GM12892 (cell line): ENCODE data around the gene UBE4B.
"Not testable (repeated sequence)": the region's sequence is repeated elsewhere in the genome, so short reads cannot be mapped to it uniquely, and the experiment has no call there.

ENCODE experiments used
- DNase-seq: peaks from one replicate; pipeline ENCODE4 v3.0.0; 2011; ENCODE audit not compliant: insufficient read length
- FAIRE-seq: peaks from 2 replicates; lab custom pipeline; 2011; peaks lifted over from hg19 to GRCh38; lab: Jason Lieb, UNC
- POLR2A ChIP-seq: IDR thresholded peaks from 2 replicates; pipeline ENCODE4 v1.6.1; 2011; ENCODE audit warnings: low read depth, low read length, control low read depth
- POLR2AphosphoS5 ChIP-seq: IDR thresholded peaks from 2 replicates; pipeline ENCODE4 v1.6.1; 2011; ENCODE audit warnings: low read depth, low read length, control low read depth
- TAF1 ChIP-seq: IDR thresholded peaks from 2 replicates; pipeline ENCODE4 v1.6.1; 2011; ENCODE audit warnings: low read depth, mild to moderate bottlenecking, control low read depth, low read length, borderline replicate concordance

Gene UBE4B

DNA sequence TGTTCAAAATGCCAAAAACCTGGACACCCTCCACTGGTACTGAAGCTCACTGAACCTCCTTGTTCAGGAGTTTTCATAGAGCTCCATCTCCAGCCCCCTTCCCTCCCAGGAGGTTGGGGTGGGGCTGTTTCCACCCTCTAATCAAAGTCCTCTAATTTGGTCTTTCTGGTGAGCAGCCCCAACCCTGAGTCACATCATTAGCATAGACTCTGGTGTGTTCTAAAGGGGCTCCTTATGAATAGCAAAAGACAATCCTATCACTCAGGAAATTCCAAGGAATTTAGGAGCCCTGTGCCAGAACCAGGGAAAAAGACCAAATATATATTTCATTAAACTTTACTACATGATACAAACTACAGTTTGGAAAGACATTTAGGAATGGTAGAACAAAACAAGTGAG lies 13.2 kb upstream of the UBE4B start:
- no peak for FAIRE-seq
- no peak for TF ChIP-seq POLR2A
- no peak for TF ChIP-seq POLR2AphosphoS5
- no peak for TF ChIP-seq TAF1
- DNase-seq, result no peak

DNA sequence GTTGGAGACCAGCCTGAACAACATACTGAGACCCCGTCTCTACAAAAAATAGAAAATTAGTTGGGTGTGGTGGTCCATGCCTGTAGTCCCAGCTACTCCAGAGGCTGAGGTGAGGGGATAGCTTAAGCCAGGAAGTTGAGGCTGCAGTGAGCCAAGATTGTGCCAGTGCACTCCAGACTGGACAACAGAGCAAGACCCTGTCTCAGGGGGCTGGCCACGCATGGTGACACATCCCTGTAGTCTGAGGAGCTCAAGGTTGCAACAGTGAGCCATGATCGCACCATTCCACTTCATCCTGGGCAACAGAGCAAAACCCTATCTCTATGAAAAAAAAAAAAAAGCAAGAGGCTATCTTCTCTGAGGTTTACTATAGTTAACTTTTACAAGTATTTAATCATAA lies 12.7 kb upstream of the UBE4B start:
- DNase-seq (no peak), FAIRE-seq (no peak)
- TF ChIP-seq TAF1, result no peak
- no peak for TF ChIP-seq POLR2AphosphoS5
- no peak for TF ChIP-seq POLR2A

DNA sequence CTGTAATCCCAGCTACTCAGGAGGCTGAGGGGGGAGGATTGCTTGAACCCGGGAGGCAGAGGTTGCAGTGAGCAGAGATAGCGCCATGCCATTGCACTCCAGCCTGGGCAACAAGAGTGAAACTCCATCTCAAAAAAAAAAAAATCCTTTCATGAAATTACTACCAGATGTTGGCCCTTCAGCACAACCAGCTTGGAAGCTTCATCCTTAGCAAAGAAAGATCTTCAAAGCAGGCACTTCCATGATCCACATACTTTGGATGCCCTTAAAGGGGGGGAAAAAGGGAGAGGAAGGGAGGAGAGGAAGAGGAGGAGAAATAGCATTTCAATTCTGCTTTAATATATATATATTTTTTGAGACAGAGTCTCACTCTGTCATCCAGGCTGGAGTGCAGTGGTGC lies 12.1 kb upstream of the UBE4B start:
- FAIRE-seq, DNase-seq: not testable (repeated sequence)

DNA sequence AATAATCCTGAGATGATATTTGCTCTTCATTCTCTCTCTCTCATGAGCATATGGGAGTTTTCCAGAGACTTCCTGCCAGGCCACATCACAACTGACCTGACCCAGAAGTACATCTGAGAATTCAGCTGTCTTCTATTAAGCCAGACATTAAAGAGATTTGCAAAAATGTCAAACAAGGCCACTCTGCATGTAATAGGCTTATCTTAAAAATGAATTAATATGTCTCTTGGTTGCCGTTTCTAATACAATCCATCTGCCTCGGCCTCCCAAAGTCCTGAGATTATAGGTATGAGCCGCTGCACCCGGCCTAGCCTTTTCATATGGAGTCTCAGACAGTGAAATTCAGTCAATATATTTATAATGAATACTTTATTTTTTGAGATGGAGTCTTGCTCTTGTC lies 10.8 kb upstream of the UBE4B start:
- DNase-seq, FAIRE-seq: not testable (repeated sequence)

DNA sequence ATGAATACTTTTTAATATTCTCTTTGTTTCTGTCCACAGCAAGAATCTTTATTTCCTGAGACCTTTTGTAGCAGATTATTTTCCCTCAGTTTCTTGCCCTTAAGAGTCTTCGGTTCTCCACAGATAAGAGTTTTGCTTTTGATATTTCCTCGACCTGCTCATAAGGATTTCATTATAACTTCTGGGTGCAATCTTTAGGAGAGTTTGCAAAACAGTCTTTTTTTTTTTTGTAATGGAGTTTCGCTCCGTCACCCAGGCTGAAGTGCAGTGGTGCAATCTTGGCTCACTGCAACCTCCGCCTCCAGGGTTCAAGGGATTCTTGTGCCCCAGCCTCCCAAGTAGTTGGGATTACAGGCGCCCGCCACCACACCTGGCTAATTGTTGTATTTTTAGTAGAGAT lies 10.1 kb upstream of the UBE4B start:
- DNase-seq (no peak), FAIRE-seq (no peak)
- TF ChIP-seq TAF1, result no peak
- no peak for TF ChIP-seq POLR2AphosphoS5
- TF ChIP-seq POLR2A, result no peak

DNA sequence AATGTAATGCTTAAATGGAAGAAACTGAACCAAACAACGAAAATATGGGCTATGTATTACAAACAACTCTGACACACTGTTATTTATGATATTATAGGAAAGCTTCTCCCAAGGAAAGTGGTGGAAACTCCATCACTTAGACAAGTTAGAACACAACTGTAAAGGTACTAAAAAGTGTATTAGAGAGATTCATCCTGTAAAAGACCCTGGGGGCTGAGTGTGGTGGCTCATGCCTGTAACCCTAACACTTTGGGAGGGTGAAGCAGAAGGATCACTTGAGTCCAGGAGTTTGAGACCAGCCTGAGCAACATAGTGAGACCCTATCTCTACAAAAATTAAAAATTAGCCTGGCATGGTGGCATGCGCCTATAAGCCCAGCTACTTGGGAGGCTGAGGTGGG lies 7.4 kb upstream of the UBE4B start:
- FAIRE-seq, result no peak
- TF ChIP-seq POLR2AphosphoS5, result no peak
- no peak for TF ChIP-seq TAF1
- TF ChIP-seq POLR2A, result no peak

DNA sequence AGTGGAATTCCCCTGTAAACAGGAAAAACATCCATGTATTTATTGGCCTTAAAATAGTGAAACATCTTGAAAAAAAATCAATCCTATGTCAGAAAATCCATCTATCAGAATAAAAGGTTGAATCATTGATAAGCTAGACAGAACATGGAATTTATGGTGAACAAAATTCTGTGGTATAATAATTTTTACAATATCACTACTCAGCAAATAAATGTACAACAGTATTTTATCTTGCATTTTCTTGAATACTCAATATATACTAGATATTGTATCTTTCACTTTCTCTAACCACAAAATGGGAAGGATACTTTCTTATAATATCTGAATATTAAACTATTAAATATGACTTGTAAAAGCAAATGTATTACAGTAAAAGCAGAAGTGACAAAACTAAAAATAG lies 5.7 kb upstream of the UBE4B start:
- DNase-seq (no peak), FAIRE-seq (no peak)
- TF ChIP-seq TAF1, result no peak
- TF ChIP-seq POLR2AphosphoS5, result no peak
- TF ChIP-seq POLR2A, result no peak

More for the DNA sequence above, 7.4 kb upstream of the UBE4B start:
- no peak for DNase-seq

DNA sequence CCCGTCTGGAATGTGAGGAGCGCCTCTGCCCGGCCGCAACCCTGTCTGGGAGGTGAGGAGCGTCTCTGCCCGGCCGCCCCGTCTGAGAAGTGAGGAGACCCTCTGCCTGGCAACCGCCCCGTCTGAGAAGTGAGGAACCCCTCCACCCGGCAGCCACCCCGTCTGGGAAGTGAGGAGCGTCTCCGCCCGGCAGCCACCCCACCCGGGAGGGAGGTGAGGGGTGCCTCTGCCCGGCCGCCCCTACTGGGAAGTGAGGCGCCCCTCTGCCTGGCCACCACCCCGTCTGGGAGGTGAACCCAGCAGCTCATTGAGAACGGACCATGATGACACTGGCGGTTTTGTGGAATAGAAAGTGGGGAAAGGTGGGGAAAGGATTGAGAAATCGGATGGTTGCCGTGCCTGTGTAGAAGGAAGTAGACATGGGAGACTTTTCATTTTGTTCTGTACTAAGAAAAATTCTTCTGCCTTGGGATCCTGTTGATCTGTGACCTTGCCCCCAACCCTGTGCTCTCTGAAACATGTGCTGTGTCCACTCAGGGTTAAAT lies 3.7 kb upstream of the UBE4B start:
- not testable (repeated sequence) for DNase-seq, FAIRE-seq

DNA sequence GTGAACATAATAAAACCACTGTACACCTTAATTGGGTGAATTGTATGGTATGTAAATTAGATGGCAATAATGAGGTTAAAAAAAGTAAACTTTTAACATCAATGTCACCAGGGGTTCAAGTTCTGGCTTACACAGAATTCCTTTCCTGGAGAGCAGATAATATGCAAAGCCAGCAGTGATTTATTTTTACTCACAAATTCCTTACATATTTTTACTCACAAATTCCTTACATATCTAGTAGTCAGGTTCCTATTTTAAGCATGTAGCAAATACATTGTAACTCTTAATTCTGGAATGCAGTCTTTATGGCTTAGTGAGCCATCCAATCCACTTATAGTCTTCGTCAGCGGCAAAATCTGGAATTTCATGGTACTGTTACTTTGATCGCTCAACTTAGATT lies 1.3 kb upstream of the UBE4B start:
- FAIRE-seq (no peak), DNase-seq (no peak)
- no peak for TF ChIP-seq TAF1
- TF ChIP-seq POLR2AphosphoS5, result no peak
- no peak for TF ChIP-seq POLR2A

DNA sequence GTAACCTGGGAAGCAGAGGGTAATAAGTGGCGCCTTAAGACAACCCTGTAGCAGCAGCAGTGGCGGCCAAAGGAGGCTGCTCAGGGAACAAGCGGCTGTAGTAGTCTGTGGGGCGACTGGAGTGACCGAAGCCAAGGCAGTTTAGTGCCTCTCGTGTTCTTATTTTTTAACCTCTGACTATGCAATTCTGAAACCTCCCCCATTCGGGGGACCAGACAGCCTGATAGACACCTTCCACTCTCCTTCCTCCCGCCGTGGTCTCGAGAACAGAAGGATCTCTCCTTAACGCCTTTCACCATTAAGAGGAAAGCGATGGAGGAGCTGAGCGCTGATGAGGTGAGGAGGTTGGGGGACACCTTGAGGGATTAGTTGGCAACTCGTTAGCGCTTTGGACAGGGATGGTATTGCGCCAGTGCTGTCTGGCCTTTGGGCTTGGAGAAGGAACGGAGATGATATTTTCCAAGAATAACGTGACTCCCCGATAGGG lies 644 bp downstream of the UBE4B start:
- FAIRE-seq, result no peak
- peak; percentile 19 for DNase-seq
- TF ChIP-seq POLR2AphosphoS5 (no peak), POLR2A (no peak), TAF1 (no peak)

DNA sequence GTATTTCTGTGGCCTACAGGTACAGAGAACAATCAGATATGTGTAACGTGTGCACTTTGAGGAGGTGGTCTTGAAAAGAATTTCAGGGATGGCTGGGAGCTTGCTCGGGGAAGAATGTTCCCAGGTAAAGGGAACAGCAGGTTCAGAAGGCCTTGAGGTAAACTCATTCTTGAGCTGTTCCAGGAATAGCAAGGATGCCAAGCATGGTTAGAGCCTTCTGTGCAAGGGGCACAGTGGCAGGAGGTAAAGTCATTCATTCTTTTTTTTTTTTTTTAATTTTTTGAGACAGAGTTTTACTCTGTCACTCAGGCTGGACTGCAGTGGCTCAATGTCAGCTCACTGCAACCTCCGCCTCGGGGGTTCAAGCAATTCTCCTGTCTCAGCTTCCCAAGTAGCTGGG lies 10.0 kb downstream of the UBE4B start:
- DNase-seq (no peak), FAIRE-seq (no peak)
- no peak for TF ChIP-seq POLR2AphosphoS5
- TF ChIP-seq POLR2A, result no peak
- no peak for TF ChIP-seq TAF1

DNA sequence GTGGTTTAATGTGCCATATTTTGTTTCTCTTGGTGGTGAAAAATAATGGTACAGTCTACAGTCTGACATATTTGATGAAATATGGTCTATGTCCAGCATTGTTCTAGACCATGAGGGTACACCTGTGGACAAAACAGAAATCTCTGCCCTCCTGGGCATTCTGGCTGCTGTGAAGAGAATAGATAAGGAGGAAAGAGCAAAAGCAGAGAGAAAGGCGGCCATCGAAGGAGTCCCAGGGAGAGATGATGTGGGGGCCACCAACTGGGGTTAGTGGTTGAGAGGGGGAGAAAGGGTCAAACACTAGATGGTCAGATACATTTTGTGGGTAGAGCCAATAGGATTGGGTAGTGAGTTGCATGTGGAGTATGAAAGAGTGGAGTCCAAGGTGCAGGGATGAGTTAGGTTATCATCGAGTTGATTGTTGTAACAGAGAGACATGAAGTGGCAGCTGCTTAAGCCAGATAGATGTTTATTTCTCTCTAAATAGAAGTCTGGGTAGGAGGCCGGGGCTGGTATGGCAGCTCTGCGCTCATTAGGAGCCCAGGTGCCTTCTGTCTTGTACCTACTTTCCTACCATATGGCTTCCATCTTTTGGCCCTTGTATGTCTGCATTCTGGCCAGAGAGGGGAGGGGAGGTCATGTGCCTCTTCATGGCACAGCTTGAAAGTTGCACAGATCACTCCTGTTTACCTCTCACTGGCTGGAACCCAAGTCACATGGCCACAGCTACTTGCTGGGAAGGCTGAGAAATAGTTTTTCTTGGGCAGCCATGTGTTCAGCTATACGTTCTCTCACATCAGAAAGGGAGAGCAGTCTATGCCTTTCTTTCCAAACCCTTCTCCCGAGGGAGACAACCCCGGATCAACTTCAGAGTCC lies 13.0 kb downstream of the UBE4B start:
- no peak for DNase-seq
- FAIRE-seq, result no peak
- no peak for TF ChIP-seq POLR2AphosphoS5
- TF ChIP-seq TAF1, result no peak
- TF ChIP-seq POLR2A, result no peak

DNA sequence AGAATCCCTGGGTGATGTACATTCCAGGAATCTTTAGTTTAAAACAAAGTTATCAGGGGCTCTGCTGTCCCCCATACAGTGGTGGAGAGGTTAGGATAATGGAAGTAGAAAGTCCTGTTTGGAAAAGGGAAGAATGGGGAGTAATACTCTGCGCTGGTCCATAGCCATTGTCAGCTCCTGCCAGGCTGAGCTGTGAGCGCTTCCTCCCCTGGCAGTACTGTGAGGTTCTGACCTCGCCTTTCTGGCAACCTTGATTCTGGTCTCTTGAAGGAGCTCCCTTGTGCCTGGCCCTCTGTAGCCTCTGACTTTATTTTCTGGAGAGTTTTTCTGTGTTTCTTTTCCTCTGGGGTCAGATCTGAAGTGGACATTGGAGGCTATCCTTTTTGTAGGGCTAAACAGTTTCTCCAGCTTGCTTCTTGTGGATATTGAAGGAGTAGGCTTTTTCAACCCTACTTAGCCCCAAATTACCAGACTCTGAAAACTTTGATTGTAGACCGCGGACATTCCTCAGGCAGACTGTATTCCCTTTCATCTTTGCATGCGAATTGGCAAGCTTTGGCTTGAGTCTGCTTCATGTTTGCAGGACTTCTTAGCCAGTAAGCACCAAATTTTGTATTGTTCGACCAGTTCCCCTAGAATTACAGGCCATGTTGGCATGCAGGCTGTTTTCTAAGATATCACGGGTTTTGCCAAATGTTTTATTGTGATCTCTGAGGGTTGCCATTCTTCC lies 13.8 kb downstream of the UBE4B start:
- TF ChIP-seq POLR2AphosphoS5 (no peak), TAF1 (no peak), POLR2A (no peak)
- DNase-seq (no peak), FAIRE-seq (no peak)
